Measurements from ENCODE around the gene HTT. TPM values are rescaled to one million over a fixed set of nuclear protein-coding genes. Genes with fewer than 3 reads are reported as not detected.

The HTT gene
- total RNA-seq, 1 experiment from 2014 or later = 64.4 TPM

DNA sequence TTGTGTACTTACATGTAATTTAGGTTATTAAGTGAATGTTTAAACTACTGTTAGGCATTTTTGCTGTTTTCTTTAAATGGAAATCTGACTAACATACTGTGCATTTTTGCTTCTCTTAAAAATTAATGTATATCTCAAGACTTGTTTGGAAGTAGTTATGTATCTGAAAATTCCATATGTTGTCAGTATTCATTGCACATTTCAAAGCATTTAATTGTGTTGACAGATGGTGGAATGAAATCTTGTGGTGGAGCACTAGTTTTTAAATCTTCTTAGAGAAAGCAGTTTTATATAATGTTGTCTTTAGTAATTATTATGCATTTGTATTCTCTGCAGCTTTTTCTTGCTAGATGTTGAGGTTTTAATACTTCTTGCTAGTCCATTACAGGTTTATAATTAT is 102.9 kb downstream of the HTT start:
- no peak overlapping the region for H3K4me3 Mint-ChIP-seq
- Histone ChIP-seq H3K27ac (ENCODE audit: insufficient read length, low read depth, low read length) (no peak overlapping the region), H4K91ac (ENCODE audit: insufficient read length, low read depth, low read length) (no peak overlapping the region), H3K27me3 (ENCODE audit: insufficient read depth, low read length) (no peaks in the 10 kb centered on the region), H2BK20ac (ENCODE audit: low read depth, low read length, poor library complexity, severe bottlenecking) (no peak overlapping the region), H3K18ac (ENCODE audit: insufficient read length, low read depth, low read length) (no peak overlapping the region), H3K56ac (ENCODE audit: insufficient read length, low read depth, low read length) (no peak overlapping the region), H2BK12ac (ENCODE audit: insufficient read length, low read depth, low read length) (no peak overlapping the region), H2BK5ac (ENCODE audit: insufficient read length, low read length) (no peak overlapping the region), H4K5ac (ENCODE audit: insufficient read length, low read depth, low read length) (no peak overlapping the region), H3K9ac (ENCODE audit: extremely low read depth, insufficient read length, low read length) (no peak overlapping the region), H3K14ac (ENCODE audit: insufficient read depth, low read length) (no peak overlapping the region), H3K23me2 (ENCODE audit: insufficient read length, low read depth, low read length, poor library complexity, severe bottlenecking) (no peaks in the 10 kb centered on the region), H3K4ac (ENCODE audit: low read depth, low read length) (no peak overlapping the region), H3K4me1 (ENCODE audit: insufficient read depth, low read length) (no peaks in the 10 kb centered on the region), H3K9me3 (ENCODE audit: control insufficient read depth, low read depth, low read length) (no peaks in the 10 kb centered on the region), H3K79me1 (ENCODE audit: insufficient read depth, low read depth, low read length, poor library complexity, severe bottlenecking) (no peaks in the 10 kb centered on the region), H4K20me1 (ENCODE audit: control insufficient read depth, insufficient read depth, insufficient read length) (no peaks in the 10 kb centered on the region), H2BK120ac (ENCODE audit: low read depth, low read length, poor library complexity, severe bottlenecking) (no peak overlapping the region), H3T11ph (ENCODE audit: low read length) (no peak overlapping the region), H2BK15ac (ENCODE audit: low read depth, low read length) (no peak overlapping the region), H3K4me2 (ENCODE audit: insufficient read depth, insufficient read length, low read length) (no peak overlapping the region), H2AFZ (ENCODE audit: low read length) (no peak overlapping the region), H2AK5ac (ENCODE audit: insufficient read length, low read length) (no peak overlapping the region), H3K79me2 (ENCODE audit: insufficient read depth, low read length) (0 out of 2 replicates have a peak, but pooled peaks cover 2% of the 10 kb centered on the region), H4K8ac (replicated peaks; ENCODE audit: insufficient read length, low read depth, low read length) (no peak overlapping the region), H3K23ac (ENCODE audit: insufficient read length, low read depth, low read length) (no peak overlapping the region)
- no peaks in the 10 kb centered on the region for H3K9me3 Mint-ChIP-seq
- DNase-seq = no peak
- TF ChIP-seq, protein P1, sequence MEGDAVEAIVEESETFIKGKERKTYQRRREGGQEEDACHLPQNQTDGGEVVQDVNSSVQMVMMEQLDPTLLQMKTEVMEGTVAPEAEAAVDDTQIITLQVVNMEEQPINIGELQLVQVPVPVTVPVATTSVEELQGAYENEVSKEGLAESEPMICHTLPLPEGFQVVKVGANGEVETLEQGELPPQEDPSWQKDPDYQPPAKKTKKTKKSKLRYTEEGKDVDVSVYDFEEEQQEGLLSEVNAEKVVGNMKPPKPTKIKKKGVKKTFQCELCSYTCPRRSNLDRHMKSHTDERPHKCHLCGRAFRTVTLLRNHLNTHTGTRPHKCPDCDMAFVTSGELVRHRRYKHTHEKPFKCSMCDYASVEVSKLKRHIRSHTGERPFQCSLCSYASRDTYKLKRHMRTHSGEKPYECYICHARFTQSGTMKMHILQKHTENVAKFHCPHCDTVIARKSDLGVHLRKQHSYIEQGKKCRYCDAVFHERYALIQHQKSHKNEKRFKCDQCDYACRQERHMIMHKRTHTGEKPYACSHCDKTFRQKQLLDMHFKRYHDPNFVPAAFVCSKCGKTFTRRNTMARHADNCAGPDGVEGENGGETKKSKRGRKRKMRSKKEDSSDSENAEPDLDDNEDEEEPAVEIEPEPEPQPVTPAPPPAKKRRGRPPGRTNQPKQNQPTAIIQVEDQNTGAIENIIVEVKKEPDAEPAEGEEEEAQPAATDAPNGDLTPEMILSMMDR (conservative IDR thresholded peaks at IDR 0.05) = no peak
- H3K36me3 Mint-ChIP-seq (ENCODE audit: insufficient read depth in 1 of 3, low read depth in 3 of 3) = peaks cover 20 to 79% (median 68%) of the 10 kb centered on the region in 3 experiments; a peak in 6 of 7 replicates
- no peaks in the 10 kb centered on the region for H3K4me1 Mint-ChIP-seq
- no peaks in the 10 kb centered on the region for H3K27me3 Mint-ChIP-seq (ENCODE audit: low read depth)
- H3K27ac Mint-ChIP-seq = no peak overlapping the region
